GM18502 (cell line): ENCODE data around the gene PABPC1L.

ENCODE experiments used
- ATAC-seq: cut with Tn5 transposase; IDR thresholded peaks from one replicate; pipeline ENCODE4 v1.9.1; 2021; ENCODE audit warnings: mild to moderate bottlenecking; ENCODE audit not compliant: unreplicated experiment, poor library complexity

PABPC1L gene

DNA sequence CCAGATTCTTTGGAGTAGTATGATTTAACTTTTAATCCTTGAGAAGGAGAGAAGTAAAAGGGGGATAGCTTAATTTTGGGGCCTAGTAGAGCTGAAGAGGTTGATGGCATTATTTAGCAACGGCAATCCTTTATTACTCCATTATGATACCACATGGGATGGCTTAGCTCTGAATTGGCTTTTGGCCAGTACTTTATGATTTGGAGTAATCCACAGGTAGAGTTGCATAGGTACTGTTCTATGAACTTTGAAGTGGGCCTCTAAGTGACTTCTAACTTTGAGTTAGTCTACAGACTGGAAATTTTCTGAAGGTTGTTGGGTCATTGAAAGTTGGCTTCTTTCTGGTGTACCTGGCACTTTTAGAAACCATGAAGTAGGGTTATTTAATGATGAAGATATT lies 12.7 kb upstream of the PABPC1L start:
- no peak for ATAC-seq

- no peak for ATAC-seq
Measured at GRCh38 chr20:44900231-44900854, 9.5 kb upstream of the PABPC1L start.

DNA sequence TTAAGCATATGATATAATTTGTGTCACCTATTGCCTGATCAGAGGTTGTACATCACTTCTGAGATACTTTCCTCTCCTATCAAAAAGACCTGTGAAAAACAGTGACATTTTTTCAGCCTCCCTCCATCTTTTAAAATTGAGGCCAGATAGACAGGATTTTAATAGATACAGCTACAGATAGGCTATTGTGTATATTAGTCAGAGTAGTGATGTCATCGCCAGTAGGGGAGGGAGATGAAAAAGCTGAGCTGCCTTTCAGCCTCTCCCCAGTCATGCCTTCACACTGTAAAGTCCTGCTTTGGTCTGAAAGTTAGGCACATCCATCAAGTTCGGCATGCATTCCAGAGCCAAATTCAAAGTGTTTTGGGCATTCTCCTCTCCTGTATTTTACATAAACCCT lies 7.9 kb upstream of the PABPC1L start:
- no peak for ATAC-seq

DNA sequence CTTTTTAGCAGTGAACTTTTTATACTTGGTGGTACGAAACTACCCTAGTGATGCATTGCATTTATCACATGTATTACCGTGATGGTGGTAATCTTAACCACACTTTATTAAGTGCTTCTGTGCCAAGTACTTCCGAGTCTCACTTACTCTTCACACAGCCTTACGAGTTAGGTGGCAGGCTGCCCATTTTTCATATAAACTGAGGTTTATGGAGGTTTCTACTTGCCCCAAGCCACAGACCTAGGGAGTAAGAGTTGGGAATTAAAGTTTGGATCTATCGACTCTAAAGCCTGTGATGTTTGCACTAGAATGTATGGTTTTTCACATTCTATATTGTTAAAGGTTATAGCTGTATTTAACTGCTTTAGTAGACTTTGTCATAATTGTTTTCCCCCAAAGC lies 5.5 kb upstream of the PABPC1L start:
- ATAC-seq, result no peak

GRCh38 chr20:44908987-44909871 lies 631 bp upstream of the PABPC1L start:
- ATAC-seq, result no peak

- no peak for ATAC-seq
Measured at GRCh38 chr20:44910690-44911262, 916 bp downstream of the PABPC1L start.

GRCh38 chr20:44911264-44911921 lies 1.5 kb downstream of the PABPC1L start:
- ATAC-seq, result no peak

- no peak for ATAC-seq
Measured at GRCh38 chr20:44912189-44912588, 2.3 kb downstream of the PABPC1L start.

GRCh38 chr20:44914924-44915323 lies 5.1 kb downstream of the PABPC1L start:
- ATAC-seq, result no peak

- ATAC-seq, result no peak
Measured at GRCh38 chr20:44916586-44916985, 6.7 kb downstream of the PABPC1L start.

DNA sequence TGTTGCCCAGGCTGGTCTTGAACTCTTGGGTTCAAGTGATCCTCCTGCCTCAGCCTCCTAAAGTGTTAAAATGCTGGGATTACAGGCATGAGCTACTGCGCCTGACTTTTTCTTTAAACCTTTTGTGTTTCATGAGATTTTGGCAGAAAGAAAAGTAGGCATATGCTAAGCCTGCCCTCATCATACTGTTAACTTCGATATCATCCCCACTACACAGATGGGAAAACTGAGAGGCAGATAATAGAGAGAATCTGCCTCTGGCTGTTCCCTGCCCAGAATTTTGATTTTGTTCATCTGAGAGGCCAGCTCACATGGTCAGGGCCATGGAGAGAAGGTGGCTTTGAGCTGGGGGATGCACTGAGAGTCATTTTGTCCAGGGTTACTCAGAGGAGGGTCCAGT lies 7.5 kb downstream of the PABPC1L start:
- ATAC-seq, result no peak

DNA sequence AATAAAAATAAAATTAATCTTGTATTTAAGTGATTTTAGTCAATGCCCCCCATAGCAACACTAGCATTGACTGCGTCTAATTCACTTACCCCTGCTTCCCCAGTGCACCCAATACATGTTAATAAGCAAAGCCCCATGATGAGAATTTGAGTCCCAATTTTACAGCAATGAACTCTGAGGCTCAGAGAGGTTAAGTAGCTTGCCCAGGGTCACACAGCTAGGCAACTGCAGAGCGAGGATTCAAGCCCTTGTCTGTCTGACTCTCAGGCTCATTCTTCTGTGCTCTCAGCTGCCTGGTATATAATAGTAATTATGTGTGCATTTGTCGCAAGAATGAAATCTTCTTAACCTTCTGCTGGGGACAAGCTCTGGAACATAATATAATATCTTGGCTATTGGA lies 8.5 kb downstream of the PABPC1L start:
- ATAC-seq, result no peak

- ATAC-seq, result no peak
Measured at GRCh38 chr20:44918761-44919160, 8.9 kb downstream of the PABPC1L start.

DNA sequence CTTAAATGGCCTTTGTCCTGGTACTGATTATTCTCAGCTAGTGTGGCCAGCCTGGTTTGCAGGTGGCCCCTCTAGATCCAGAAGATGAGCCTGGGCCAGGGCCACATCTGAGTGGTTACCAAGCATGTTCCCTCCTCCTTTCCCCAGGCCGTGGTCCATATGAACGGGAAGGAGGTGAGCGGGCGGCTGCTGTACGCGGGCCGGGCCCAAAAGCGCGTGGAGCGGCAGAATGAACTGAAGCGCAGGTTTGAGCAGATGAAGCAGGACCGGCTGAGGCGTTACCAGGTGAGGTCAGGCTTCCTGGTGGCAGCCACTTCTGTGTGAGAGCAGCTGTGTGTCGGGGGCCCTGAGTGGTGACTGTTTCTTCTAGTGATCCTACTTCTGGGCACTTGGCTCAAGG lies 11.6 kb downstream of the PABPC1L start:
- no peak for ATAC-seq

- ATAC-seq, result no peak
Measured at GRCh38 chr20:44924541-44924940, 14.7 kb downstream of the PABPC1L start.

- no peak for ATAC-seq
Measured at GRCh38 chr20:44928595-44928994, 18.7 kb downstream of the PABPC1L start.

GRCh38 chr20:44930517-44931168 lies 20.8 kb downstream of the PABPC1L start:
- no peak for ATAC-seq

DNA sequence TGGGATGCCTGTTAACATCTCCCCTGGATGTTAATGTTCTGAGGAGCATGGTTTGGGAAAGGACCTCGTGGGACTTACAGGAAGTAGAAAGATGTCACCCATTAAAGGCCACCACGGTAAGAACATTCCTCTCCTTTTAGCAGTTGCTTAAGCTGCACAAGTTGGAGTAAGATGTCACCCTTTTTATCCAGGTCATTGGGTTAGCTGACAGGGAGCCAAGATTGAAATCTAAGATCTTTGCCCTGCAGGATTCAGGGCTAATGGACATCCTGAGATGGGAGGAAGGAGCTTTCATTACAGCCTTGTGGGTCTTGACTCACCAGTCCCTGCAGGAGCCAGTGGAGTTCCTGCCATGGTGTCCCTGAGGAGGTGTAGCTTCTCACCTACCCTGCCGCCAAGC lies 22.1 kb downstream of the PABPC1L start:
- no peak for ATAC-seq

DNA sequence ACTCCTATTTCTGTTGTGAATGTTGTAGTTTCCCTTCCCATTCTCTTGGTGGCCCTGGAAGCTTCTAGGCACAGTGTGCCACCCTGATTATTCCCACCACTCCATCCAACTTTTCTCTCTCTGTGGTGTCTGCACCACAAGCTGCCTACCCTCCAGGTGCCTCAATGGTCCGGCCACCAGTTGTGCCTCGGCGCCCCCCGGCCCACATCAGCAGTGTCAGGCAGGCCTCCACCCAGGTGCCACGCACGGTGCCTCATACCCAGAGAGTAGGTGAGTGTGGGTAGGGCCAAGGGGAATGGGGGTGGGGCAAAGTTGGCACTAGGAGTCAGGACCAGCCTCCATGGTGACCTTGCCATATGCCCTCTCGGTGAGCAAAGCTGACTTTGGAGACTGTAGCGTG lies 23.1 kb downstream of the PABPC1L start:
- no peak for ATAC-seq

DNA sequence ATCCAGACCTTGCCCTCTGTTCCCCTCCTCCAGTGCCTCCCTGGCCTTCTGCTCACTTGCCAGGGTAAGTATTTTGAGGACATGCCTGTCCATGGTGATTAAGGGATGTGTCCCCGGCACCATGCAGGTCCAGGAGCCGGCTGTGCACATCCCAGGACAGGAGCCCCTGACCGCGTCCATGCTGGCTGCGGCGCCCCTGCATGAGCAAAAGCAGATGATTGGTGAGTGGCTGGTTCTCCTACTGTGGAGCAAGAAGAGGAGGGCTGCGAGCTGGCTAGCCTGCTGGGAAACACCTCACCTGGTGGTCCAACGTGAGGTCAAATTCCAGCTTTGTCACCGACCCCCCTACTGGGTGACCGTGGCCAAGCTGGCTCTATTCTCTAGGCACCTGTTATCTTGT lies 26.6 kb downstream of the PABPC1L start:
- no peak for ATAC-seq

GRCh38 chr20:44938637-44939036 lies 28.8 kb downstream of the PABPC1L start:
- no peak for ATAC-seq
